HG03066 (cell line): Measurements from ENCODE around the gene ZNF575.

Source experiments
- ATAC-seq: cut with Tn5 transposase; IDR thresholded peaks from one replicate; pipeline ENCODE4 v1.9.1; 2021; ENCODE audit warnings: low read depth; ENCODE audit not compliant: unreplicated experiment

ZNF575 gene

GRCh38 chr19:43569657-43570056 lies 36.7 kb downstream of the ZNF575 start:
- ATAC-seq, result no peak

- ATAC-seq, result no peak
These were observed 37.3 kb downstream of the ZNF575 start for GRCh38 chr19:43570174-43570791.

- no peak for ATAC-seq
These were observed 39.2 kb downstream of the ZNF575 start for GRCh38 chr19:43572171-43572588.

- ATAC-seq, result no peak
These were observed 41.6 kb downstream of the ZNF575 start for GRCh38 chr19:43574424-43575155.

GRCh38 chr19:43575156-43575950 lies 42.4 kb downstream of the ZNF575 start, which contains the start of the genes PINLYP and XRCC1:
Gene PINLYP (plus strand): TSS chr19:43575801. CDS start chr19:43577192, 1,391 bp downstream.
Gene XRCC1 (minus strand): TSS chr19:43575527. CDS start chr19:43575458, 69 bp downstream.
- ATAC-seq, result peak; percentile 98

GRCh38 chr19:43575955-43576878 lies 43.2 kb downstream of the ZNF575 start:
- no peak for ATAC-seq

GRCh38 chr19:43578787-43579186 lies 45.8 kb downstream of the ZNF575 start:
- no peak for ATAC-seq

GRCh38 chr19:43581467-43581866 lies 48.5 kb downstream of the ZNF575 start:
- no peak for ATAC-seq

GRCh38 chr19:43582495-43582894 lies 49.5 kb downstream of the ZNF575 start:
- no peak for ATAC-seq

GRCh38 chr19:43584484-43584883 lies 51.5 kb downstream of the ZNF575 start:
- ATAC-seq, result no peak
